Measurements from ENCODE around the gene MAP2K5.

The MAP2K5 gene

DNA sequence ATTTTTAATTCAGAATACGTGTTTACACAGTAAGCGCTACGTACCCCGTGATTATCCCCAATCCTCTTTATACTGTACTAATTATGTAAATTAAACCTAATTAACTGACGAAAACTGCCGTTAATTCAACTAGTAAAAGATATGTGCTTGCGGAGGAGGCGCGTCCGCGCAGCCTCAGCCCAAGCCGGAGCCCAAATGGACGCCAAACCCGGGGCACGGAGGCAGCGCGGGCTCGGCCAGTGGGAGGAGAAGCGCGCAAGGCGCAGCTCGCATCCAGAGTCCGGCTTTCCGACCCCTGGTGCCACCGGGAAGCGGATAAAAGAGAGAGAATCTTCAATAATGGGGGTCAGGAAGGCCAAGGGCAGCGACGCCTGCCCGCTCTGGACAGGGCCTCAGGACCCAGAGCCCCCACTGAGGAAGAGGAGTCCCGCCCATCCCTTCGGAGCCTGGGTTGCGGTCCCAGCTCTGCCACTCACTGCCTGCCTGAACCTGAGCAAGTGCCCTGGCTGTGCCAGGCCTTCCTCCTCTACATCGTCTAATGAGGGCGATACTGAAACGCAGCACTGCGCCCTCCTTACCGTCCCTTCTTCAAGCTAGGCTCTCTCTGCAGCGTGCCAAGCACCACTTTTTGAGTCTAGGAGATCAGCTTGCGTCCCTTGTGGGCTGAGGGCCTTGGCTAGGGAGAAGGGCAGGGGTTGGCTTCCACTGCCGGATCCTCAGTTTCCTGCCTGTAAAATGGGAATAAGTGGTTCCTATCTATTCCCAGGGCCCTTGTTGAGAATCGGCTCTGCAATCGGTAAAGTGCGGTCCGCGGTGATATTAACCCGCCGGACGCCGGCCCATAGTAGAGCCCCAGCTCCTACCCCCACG, 277.9 kb downstream of the MAP2K5 start:
- TF ChIP-seq, protein P1, sequence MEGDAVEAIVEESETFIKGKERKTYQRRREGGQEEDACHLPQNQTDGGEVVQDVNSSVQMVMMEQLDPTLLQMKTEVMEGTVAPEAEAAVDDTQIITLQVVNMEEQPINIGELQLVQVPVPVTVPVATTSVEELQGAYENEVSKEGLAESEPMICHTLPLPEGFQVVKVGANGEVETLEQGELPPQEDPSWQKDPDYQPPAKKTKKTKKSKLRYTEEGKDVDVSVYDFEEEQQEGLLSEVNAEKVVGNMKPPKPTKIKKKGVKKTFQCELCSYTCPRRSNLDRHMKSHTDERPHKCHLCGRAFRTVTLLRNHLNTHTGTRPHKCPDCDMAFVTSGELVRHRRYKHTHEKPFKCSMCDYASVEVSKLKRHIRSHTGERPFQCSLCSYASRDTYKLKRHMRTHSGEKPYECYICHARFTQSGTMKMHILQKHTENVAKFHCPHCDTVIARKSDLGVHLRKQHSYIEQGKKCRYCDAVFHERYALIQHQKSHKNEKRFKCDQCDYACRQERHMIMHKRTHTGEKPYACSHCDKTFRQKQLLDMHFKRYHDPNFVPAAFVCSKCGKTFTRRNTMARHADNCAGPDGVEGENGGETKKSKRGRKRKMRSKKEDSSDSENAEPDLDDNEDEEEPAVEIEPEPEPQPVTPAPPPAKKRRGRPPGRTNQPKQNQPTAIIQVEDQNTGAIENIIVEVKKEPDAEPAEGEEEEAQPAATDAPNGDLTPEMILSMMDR (IDR thresholded peaks at IDR 0.05; ENCODE audit: borderline replicate concordance, insufficient read depth, low read depth, low read length): no peak
- no peak overlapping the region for H3K4me3 ChIP-seq (ENCODE audit: low read depth, low read length)

DNA sequence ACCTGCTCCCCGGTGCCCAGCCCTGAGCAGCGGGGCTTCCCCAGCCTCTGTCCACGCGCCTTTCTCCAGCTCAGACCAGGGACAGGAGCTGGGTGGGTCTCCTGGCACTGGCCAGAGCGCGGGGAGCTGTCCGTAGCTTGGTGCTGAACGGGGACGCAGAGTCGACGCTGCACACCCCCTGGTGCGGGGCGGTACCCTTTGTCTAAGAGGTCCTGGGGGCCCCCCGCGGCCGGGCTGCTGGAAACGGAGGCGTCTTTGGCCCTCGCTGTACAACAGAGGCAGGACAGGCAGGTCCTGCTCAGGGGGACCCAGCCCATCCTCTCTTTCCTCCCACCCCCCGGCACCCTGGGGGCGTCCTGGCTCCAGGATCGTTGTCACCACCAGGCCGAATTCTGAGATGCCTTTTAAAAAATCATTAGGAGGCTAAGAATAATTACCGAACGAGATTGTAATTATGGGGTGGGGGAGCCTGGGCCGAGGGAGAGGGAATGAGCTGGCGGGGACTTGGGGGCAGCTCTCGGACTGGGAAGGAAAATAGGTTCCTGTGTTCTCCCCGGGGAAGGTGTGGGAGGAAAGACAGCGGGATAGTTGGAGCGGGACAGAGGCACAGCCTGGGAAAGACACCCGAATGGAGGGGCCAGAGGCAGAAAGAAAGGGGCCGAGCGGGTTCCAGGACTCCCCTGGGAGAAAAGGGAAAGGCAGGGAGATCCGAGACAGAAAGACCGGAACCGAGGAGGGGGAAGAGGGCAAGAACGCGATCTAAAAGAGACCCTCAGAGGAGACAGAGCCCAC, 278.7 kb downstream of the MAP2K5 start:
- TF ChIP-seq, protein P1 (IDR thresholded peaks at IDR 0.05; ENCODE audit: borderline replicate concordance, insufficient read depth, low read depth, low read length): no peak
- no peak overlapping the region for H3K4me3 ChIP-seq (ENCODE audit: low read depth, low read length)

DNA sequence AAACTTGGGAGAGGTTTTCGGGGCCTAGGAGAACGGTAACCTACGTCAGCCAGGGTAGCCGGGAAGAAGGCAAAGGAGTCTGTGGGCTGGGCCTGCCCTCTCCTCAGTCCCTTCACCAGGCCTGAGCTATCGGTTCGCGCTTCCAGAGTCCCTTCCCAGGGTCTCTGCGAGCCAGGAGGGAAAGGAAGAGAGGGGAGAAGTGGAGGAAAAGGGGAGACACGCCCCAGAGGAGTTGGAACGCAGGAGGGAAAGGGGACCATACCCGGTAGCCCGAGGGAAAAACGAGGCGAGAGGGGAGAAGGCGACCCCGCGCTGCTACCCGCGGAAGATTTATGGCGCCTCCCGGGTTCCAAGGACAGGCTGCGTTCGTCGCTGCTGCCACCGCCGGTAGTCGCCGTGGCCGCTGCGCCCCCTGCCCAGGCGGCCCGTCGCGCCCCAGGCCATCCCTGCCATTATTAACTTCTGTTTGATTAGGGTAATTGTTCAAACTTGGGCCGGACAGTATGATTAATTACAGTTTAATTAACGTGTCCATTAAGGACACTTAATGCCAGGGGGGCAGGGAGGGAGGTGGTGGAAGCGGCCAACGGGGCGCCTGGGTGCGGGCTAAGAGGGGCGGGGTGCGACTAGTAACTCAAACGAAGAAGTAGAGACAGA, 279.4 kb downstream of the MAP2K5 start:
- TF ChIP-seq, protein P1 (IDR thresholded peaks at IDR 0.05; ENCODE audit: borderline replicate concordance, insufficient read depth, low read depth, low read length): no peak
- H3K4me3 ChIP-seq (ENCODE audit: low read depth, low read length): no peak overlapping the region

DNA sequence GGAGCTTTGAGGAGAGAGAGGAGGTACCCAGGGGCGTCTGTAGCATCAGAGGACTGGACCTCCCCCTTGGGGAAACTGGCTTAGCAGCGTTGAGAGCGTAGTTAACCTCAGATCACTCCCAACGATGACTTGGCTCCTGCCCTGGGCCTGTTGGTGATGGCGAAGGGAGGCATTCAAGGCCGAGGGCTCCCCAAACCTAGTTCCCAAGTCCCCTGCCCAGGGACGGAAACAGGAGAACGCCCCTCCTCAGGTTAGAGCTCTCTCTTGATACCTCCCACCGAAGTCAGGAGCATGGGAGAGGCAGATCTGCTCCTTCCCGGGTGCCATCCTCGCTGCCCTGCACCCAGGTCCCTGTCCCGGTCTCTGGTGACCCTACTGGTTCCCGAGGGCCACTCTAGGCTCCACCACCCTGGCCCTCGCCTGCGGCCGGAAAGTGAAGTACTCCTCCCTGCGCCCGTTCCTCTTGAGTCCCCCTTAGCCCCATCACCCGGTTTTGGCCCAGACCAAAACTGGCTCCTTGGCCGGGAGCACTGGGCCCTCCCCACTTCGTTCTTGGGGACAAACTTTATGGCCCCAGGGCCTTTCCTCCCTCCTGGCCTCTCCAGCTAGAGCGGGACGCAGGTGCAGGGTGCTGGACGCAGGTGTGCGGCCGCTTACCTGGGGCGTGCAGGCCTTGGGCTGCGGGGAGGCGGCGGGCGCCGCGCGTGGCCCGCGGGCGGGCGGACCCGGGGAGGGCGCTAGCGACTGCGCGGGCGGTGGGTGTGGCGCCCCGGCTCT, 280.2 kb downstream of the MAP2K5 start:
- TF ChIP-seq, protein P1 (IDR thresholded peaks at IDR 0.05; ENCODE audit: borderline replicate concordance, insufficient read depth, low read depth, low read length): no peak
- no peak overlapping the region for H3K4me3 ChIP-seq (ENCODE audit: low read depth, low read length)

DNA sequence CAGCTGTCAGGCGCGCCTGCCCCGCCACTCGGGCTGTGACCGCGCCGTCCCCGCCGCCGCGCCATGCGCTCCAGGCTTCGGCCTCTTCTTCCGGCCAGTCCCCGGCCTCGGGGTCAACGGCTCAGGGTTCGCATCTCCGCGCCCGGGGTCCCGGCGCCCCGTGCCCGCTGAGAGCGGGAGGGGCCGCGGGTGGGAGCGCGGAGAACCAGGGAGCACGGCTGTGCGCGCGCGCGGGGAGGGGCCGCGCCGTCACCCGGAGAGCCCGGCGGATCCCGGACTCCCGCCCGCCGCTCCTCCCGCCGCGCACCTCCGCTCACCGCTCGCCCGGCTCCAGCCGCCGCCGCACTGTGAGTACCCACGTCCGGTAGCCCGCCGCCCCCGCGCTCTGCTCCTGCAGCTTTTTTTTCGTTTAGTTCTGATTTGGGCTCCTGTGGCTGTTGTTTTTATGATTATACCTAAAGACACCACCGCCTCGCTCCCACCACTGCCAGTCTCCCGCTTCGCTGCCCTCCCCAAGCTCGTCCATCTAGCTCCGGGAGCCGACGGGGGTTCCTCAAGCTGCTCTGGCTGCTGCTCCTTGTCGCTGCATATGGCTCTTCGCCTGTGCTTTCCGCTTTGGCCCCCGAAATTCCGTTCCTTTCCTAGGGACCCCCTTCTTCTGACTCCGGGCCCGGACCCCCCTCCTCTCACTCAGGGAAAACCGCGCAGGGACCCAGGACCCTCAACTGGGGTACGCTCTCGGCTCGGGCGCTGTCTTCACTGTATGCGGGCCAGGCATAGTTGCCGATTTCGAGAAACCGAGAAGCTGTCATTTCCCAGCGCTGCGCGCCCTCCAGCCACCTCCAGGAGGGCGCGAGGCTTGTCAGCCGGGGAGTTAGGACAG, 281.1 kb downstream of the MAP2K5 start:
- no peak overlapping the region for H3K4me3 ChIP-seq (ENCODE audit: low read depth, low read length)
- TF ChIP-seq, protein P1 (IDR thresholded peaks at IDR 0.05; ENCODE audit: borderline replicate concordance, insufficient read depth, low read depth, low read length): no peak

Measured in GM12875 (cell line).